Osteocyte (in vitro differentiated cells): ENCODE data around the gene GATAD2B. TPM values are rescaled to one million over a fixed set of nuclear protein-coding genes. Genes with fewer than 3 reads are reported as not detected.
"Not testable (repeated sequence)": the region's sequence is repeated elsewhere in the genome, so short reads cannot be mapped to it uniquely, and the experiment has no call there.

Source experiments
- DNase-seq: peaks from one replicate; pipeline ENCODE4 v3.0.0; 2021; ENCODE audit warnings: mixed read lengths; ENCODE audit not compliant: unreplicated experiment; ENCODE audit errors: extremely low spot score
- H3K27ac Mint-ChIP-seq: one replicate; pipeline ENCODE4 v1.8.0; 2021; ENCODE audit warnings: mild to moderate bottlenecking, mixed read lengths; ENCODE audit not compliant: unreplicated experiment
- H3K27me3 Mint-ChIP-seq: one replicate; pipeline ENCODE4 v1.8.0; 2021; ENCODE audit warnings: mixed read lengths; ENCODE audit not compliant: unreplicated experiment
- H3K36me3 Mint-ChIP-seq: one replicate; pipeline ENCODE4 v1.8.0; 2021; ENCODE audit warnings: mixed read lengths; ENCODE audit not compliant: unreplicated experiment
- H3K4me1 Mint-ChIP-seq: one replicate; pipeline ENCODE4 v1.8.0; 2021; ENCODE audit warnings: mixed read lengths; ENCODE audit not compliant: unreplicated experiment
- H3K4me3 Mint-ChIP-seq: one replicate; pipeline ENCODE4 v1.8.0; 2021; ENCODE audit warnings: mild to moderate bottlenecking, moderate library complexity, mixed read lengths; ENCODE audit not compliant: unreplicated experiment
- H3K9me3 Mint-ChIP-seq: one replicate; pipeline ENCODE4 v1.8.0; 2021; ENCODE audit warnings: mixed read lengths; ENCODE audit not compliant: unreplicated experiment
- total RNA-seq: library from RNA; stranded (reverse); gene quantifications from 2 replicates; pipeline ENCODE4 v1.2.1, GENCODE V29; 2021
- TF ChIP-seq, protein P1 (sequence below): fragments of 200-600 bp; sonication (generic); IDR thresholded peaks from 2 replicates; pipeline ENCODE4 v1.5.0; 2021; ENCODE audit warnings: antibody characterized with exemption, mild to moderate bottlenecking, moderate library complexity

The GATAD2B gene
- total RNA-seq, 1 donor from 2014 or later, result 66.7 TPM

GRCh38 chr1:153841463-153841994, 81.2 kb downstream of the GATAD2B start:
- TF ChIP-seq, protein P1, sequence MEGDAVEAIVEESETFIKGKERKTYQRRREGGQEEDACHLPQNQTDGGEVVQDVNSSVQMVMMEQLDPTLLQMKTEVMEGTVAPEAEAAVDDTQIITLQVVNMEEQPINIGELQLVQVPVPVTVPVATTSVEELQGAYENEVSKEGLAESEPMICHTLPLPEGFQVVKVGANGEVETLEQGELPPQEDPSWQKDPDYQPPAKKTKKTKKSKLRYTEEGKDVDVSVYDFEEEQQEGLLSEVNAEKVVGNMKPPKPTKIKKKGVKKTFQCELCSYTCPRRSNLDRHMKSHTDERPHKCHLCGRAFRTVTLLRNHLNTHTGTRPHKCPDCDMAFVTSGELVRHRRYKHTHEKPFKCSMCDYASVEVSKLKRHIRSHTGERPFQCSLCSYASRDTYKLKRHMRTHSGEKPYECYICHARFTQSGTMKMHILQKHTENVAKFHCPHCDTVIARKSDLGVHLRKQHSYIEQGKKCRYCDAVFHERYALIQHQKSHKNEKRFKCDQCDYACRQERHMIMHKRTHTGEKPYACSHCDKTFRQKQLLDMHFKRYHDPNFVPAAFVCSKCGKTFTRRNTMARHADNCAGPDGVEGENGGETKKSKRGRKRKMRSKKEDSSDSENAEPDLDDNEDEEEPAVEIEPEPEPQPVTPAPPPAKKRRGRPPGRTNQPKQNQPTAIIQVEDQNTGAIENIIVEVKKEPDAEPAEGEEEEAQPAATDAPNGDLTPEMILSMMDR, result no peak
- no peaks in the 10 kb centered on the region for H3K27me3 Mint-ChIP-seq
- H3K36me3 Mint-ChIP-seq, result peaks cover 8% of the 10 kb centered on the region
- no peak overlapping the region for H3K27ac Mint-ChIP-seq
- no peak for DNase-seq
- no peak overlapping the region for H3K4me3 Mint-ChIP-seq
- H3K9me3 Mint-ChIP-seq, result no peaks in the 10 kb centered on the region
- H3K4me1 Mint-ChIP-seq, result peaks cover 4% of the 10 kb centered on the region

DNA sequence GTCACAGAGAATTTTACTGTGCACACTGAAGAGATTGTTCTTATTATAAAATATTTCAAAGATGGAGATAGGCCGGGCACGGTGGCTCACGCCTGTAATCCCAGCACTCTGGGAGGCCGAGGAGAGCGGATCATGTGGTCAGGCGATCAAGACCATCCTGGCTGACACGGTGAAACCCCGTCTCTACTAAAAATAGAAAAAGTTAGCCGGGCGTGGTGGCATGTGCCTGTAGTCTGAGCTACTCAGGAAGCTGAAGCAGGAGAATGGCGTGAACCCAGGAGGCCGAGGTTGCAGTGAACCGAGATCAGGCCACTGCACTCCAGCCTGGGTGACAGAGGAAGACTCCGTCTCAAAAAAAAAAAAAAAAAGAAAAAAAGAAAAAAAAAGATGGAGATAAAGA, 82.0 kb downstream of the GATAD2B start:
- not testable (repeated sequence) for H3K36me3 Mint-ChIP-seq, H3K27me3 Mint-ChIP-seq, H3K9me3 Mint-ChIP-seq, H3K4me3 Mint-ChIP-seq, H3K27ac Mint-ChIP-seq, H3K4me1 Mint-ChIP-seq, DNase-seq

DNA sequence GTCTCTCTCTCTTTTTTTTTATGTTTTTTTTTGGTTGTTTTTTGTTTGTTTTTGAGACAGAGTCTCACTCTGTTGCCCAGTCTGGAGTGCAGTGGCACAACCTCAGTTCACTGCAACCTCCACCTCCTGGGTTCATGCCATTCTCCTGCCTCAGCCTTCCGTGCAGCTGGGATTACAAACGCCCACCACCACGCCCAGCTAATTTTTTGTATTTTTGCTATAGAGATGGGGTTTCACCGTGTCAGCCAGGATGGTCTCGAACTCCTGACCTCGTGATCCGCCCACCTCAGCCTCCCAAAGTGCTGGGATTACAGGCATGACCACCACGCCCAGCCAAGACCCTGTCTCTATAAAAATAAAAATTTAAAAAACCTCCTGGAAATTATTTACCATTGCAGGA, 88.8 kb downstream of the GATAD2B start:
- H3K27ac Mint-ChIP-seq, H3K27me3 Mint-ChIP-seq, H3K36me3 Mint-ChIP-seq, H3K4me1 Mint-ChIP-seq, H3K9me3 Mint-ChIP-seq, H3K4me3 Mint-ChIP-seq, DNase-seq: not testable (repeated sequence)

GRCh38 chr1:153833171-153833570, 89.6 kb downstream of the GATAD2B start:
- no peaks in the 10 kb centered on the region for H3K27me3 Mint-ChIP-seq
- no peak overlapping the region for H3K4me3 Mint-ChIP-seq
- no peaks in the 10 kb centered on the region for H3K9me3 Mint-ChIP-seq
- peaks cover 4% of the 10 kb centered on the region for H3K36me3 Mint-ChIP-seq
- TF ChIP-seq, protein P1, result no peak
- no peak for DNase-seq
- H3K4me1 Mint-ChIP-seq, result no peaks in the 10 kb centered on the region
- H3K27ac Mint-ChIP-seq, result no peak overlapping the region

DNA sequence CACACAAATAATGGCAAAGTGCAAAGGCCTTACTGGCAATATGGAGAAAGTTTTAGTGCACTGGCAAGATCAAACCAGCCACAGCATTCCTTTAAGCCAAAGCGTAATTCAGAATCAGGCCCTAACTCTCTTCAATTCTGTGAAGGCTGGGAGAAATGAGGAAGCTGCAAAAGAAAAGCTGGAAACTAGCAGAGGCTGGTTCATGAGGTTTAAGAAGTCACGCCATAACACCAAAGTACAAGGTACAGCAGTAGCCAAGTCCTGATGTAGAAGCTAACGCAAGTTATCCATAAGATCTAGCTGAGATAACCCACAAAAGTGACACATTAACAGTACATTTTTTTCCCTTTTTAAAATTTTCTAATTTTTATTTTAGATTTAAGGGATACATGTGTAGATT, 90.5 kb downstream of the GATAD2B start:
- H3K9me3 Mint-ChIP-seq, result no peaks in the 10 kb centered on the region
- no peaks in the 10 kb centered on the region for H3K4me1 Mint-ChIP-seq
- H3K27ac Mint-ChIP-seq, result no peak overlapping the region
- DNase-seq, result no peak
- peaks cover 9% of the 10 kb centered on the region for H3K36me3 Mint-ChIP-seq
- TF ChIP-seq, protein P1, result no peak
- H3K4me3 Mint-ChIP-seq, result no peak overlapping the region
- no peaks in the 10 kb centered on the region for H3K27me3 Mint-ChIP-seq

DNA sequence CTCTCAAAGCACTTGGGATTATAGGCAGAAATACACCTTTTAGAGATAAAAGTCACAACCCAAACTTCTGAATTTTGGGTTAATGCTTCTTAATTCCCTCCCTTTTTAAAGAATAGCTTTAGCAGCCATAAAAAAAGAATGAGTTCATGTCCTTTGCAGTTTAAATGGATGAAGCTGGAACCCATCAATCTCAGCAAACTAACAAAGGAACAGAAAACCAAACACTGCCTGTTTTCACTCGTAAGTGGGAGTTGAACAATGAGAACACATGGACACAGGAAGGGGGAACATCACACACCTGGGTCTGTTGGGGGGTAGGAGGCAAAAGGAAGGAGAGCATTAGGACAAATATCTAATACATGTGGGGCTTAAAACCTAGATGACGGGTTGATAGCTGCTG, 91.7 kb downstream of the GATAD2B start:
- no peak overlapping the region for H3K27ac Mint-ChIP-seq
- H3K36me3 Mint-ChIP-seq, result peaks cover 7% of the 10 kb centered on the region
- DNase-seq, result no peak
- no peaks in the 10 kb centered on the region for H3K9me3 Mint-ChIP-seq
- no peaks in the 10 kb centered on the region for H3K4me1 Mint-ChIP-seq
- H3K4me3 Mint-ChIP-seq, result no peak overlapping the region
- TF ChIP-seq, protein P1, result no peak
- H3K27me3 Mint-ChIP-seq, result no peaks in the 10 kb centered on the region
